Right lobe of liver (tissue), 6 donors: ENCODE results near the gene NUMB. TPM values are rescaled to one million over a fixed set of nuclear protein-coding genes. Genes with fewer than 3 reads are reported as not detected.

Source experiments
- ATAC-seq, 4 donors: fragments of 200-7000 bp; cut with Tn5 transposase; one replicate each; pipeline ENCODE4 v1.9.1; 2020; ENCODE audit warnings: mild to moderate bottlenecking in 4 of 4, moderate library complexity in 4 of 4
- DNase-seq, 3 donors: peaks; one replicate each; pipeline ENCODE4 v3.0.0-alpha.2; 2020
- H3K27ac ChIP-seq, 3 donors: fragments of 200-600 bp; one replicate each; pipeline ENCODE4 v1.8.0; 2022
- H3K27me3 ChIP-seq, 2 donors: fragments of 200-600 bp; one replicate each; pipeline ENCODE4 v1.8.0; 2022
- H3K36me3 ChIP-seq, 4 donors: fragments of 200-600 bp; sonication (generic) in 1 of 4; one replicate each; pipeline versions ENCODE4 v1.5.1 to v1.8.0; 2017 to 2022; ENCODE audit warnings: control low read depth in 1 of 4
- H3K4me1 ChIP-seq, 4 donors: fragments of 200-600 bp; sonication (generic) in 1 of 4; one replicate each; pipeline versions ENCODE4 v1.5.1 to v1.8.0; 2017 to 2022; ENCODE audit warnings: control low read depth in 1 of 4
- H3K4me3 ChIP-seq, 3 donors: fragments of 200-600 bp; one replicate each; pipeline ENCODE4 v1.8.0; 2022
- H3K9me3 ChIP-seq, 4 donors: fragments of 200-600 bp; sonication (generic) in 1 of 4; one replicate each; pipeline versions ENCODE4 v1.5.1 to v1.8.0; 2017 to 2022; ENCODE audit warnings: control low read depth in 1 of 4
- CTCF ChIP-seq, 4 donors: fragments of 200-600 bp in 3 of 4; fragments of 450-650 bp in 1 of 4; IDR thresholded peaks; one replicate each; pipeline versions ENCODE4 v1.5.1 to v1.8.0; 2016 to 2022; ENCODE audit warnings: antibody characterized with exemption in 4 of 4, mild to moderate bottlenecking in 2 of 4
- POLR2A ChIP-seq: fragments of 450-650 bp; IDR thresholded peaks from one replicate; pipeline ENCODE4 v1.6.1; 2017; ENCODE audit warnings: antibody characterized with exemption, mild to moderate bottlenecking
- WGBS: methylation state at CpG from one replicate; pipeline ENCODE4 v1.1.6; 2018; ENCODE audit warnings: low coverage, low lambda C conversion rate; ENCODE audit not compliant: insufficient coverage; ENCODE audit errors: missing lambda C conversion rate; 5-methylcytosine and 5-hydroxymethylcytosine counted together
- intact Hi-C, 2 donors: fragments of 100-400 bp; cut with DNase I; formaldehyde crosslinking; loops; one replicate each; pipeline versions ENCODE4 v1.11.2 to v1.14.1; 2022
- total RNA-seq, 6 experiments: library from RNA; depleted of rRNA in 2 of 6; stranded (reverse); fragments of >200 nt in 2 of 6; fragmentation: NEBNext Ultra II Directional in 3 of 6; extraction: Animal tissue kit (Norgen Biotek cat#: 25700) in 3 of 6; gene quantifications; one replicate each; pipeline versions ENCODE4 v1.1.0 to v1.2.4, GENCODE V29; 2016 to 2023
- donor health status: DM: no; HTN: yes; CAD: no.
- donor health status: DM: no; HTN: no; CAD: no.
- donor health status: DM: no; HTN: no; CAD: no.
- donor health status: DM: no; HTN: yes; CAD: no.
- donor health status: DM: no; HTN: yes; CAD: no.

Gene NUMB
- total RNA-seq, 6 experiments from 2014 or later = 28.3 to 48.4 (median 43.7) TPM

- intact Hi-C loops = no loop called here
- Histone ChIP-seq H3K4me3 (peak overlapping the region in 2 of 3 donors; percentile 26 to 75), H3K27me3 (no peaks in the 10 kb centered on the region), H3K9me3 (no peaks in the 10 kb centered on the region), H3K27ac (peak overlapping the region in 2 of 3 donors; percentile 2 to 83), H3K36me3 (no peaks in the 10 kb centered on the region), H3K4me1 (peaks cover 0 to 42% (median 3%) of the 10 kb centered on the region in 4 donors)
- TF ChIP-seq CTCF (IDR thresholded peaks at IDR 0.05) = no peak
- TF ChIP-seq POLR2A = no peak
- 0% methylated on average over 2 of the region's 2 CpGs for WGBS
- DNase-seq (no peak), ATAC-seq (no peak)
Measured at GRCh38 chr14:73455294-73455693, 3.1 kb downstream of the NUMB start.

- Histone ChIP-seq H3K27ac (no peak overlapping the region), H3K4me1 (peaks cover 0 to 34% (median 3%) of the 10 kb centered on the region in 4 donors), H3K4me3 (no peak overlapping the region), H3K9me3 (no peaks in the 10 kb centered on the region), H3K36me3 (no peaks in the 10 kb centered on the region), H3K27me3 (no peaks in the 10 kb centered on the region)
- intact Hi-C loops = no loop called here
- TF ChIP-seq CTCF (IDR thresholded peaks at IDR 0.05) = no peak
- no peak for TF ChIP-seq POLR2A
- DNase-seq (no peak), ATAC-seq (peak in 3 of 4 donors; percentile 36 to 47 (median 37))
- WGBS = 42% methylated on average over 11 of the region's 11 CpGs
Measured at GRCh38 chr14:73452341-73453186, 5.8 kb downstream of the NUMB start.

GRCh38 chr14:73443758-73444157 is 14.6 kb downstream of the NUMB start:
- 52% methylated on average over 11 of the region's 11 CpGs for WGBS
- no peaks in the 10 kb centered on the region for H3K9me3 ChIP-seq
- no peak overlapping the region for H3K4me3 ChIP-seq
- H3K36me3 ChIP-seq = no peaks in the 10 kb centered on the region
- no peak overlapping the region for H3K27ac ChIP-seq
- no peak for DNase-seq
- no peak for TF ChIP-seq CTCF (IDR thresholded peaks at IDR 0.05)
- TF ChIP-seq POLR2A = no peak
- no peaks in the 10 kb centered on the region for H3K27me3 ChIP-seq
- intact Hi-C loops = no loop called here
- ATAC-seq = peak; percentile 53 to 73 (median 62)
- H3K4me1 ChIP-seq = peaks cover 0 to 20% (median 5%) of the 10 kb centered on the region in 4 donors

GRCh38 chr14:73441286-73441685 is 17.1 kb downstream of the NUMB start:
- intact Hi-C loops = no loop called here
- no peak overlapping the region for H3K4me3 ChIP-seq
- no peaks in the 10 kb centered on the region for H3K27me3 ChIP-seq
- no peaks in the 10 kb centered on the region for H3K9me3 ChIP-seq
- H3K27ac ChIP-seq = no peak overlapping the region
- H3K36me3 ChIP-seq = no peaks in the 10 kb centered on the region
- DNase-seq = no peak
- H3K4me1 ChIP-seq = peaks cover 0 to 20% (median 5%) of the 10 kb centered on the region in 4 donors
- WGBS = 83% methylated on average over 5 of the region's 7 CpGs
- ATAC-seq = no peak
- TF ChIP-seq CTCF (IDR thresholded peaks at IDR 0.05) = no peak
- no peak for TF ChIP-seq POLR2A
